Peyer's patch (tissue), 4 donors: Measurements from ENCODE around the gene SAP25.

Source experiments
- POLR2A ChIP-seq, 2 donors: fragments of 450-650 bp; IDR thresholded peaks; one replicate each; pipeline ENCODE4 v1.5.1; 2017; ENCODE audit warnings: antibody characterized with exemption in 2 of 2, mild to moderate bottlenecking in 2 of 2, moderate library complexity in 2 of 2
- TF ChIP-seq, protein P1 (sequence below), 6 experiments: fragments of 450-650 bp in 4 of 6; fragments of 200-600 bp in 2 of 6; sonication (generic) in 1 of 6; IDR thresholded peaks; one replicate each; pipeline ENCODE4 v1.5.1; 2017 to 2019; ENCODE audit warnings: antibody characterized with exemption in 6 of 6, mild to moderate bottlenecking in 3 of 6, moderate library complexity in 1 of 6

- TF ChIP-seq, protein P1, sequence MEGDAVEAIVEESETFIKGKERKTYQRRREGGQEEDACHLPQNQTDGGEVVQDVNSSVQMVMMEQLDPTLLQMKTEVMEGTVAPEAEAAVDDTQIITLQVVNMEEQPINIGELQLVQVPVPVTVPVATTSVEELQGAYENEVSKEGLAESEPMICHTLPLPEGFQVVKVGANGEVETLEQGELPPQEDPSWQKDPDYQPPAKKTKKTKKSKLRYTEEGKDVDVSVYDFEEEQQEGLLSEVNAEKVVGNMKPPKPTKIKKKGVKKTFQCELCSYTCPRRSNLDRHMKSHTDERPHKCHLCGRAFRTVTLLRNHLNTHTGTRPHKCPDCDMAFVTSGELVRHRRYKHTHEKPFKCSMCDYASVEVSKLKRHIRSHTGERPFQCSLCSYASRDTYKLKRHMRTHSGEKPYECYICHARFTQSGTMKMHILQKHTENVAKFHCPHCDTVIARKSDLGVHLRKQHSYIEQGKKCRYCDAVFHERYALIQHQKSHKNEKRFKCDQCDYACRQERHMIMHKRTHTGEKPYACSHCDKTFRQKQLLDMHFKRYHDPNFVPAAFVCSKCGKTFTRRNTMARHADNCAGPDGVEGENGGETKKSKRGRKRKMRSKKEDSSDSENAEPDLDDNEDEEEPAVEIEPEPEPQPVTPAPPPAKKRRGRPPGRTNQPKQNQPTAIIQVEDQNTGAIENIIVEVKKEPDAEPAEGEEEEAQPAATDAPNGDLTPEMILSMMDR (IDR thresholded peaks at IDR 0.05): no peak
- no peak for TF ChIP-seq POLR2A (IDR thresholded peaks at IDR 0.05)
Observed at GRCh38 chr7:100539436-100540006, 34.2 kb downstream of the SAP25 start.
